WTC11 (cell line): ENCODE data around the gene GRAMD1B. TPM values are rescaled to one million over a fixed set of nuclear protein-coding genes. Genes with fewer than 3 reads are reported as not detected.
A peak's percentile ranks its signal among the peaks of the same experiment; 100 is the strongest.

Experiments used
- ATAC-seq: fragments of 200-7000 bp; cut with Tn5 transposase; 2 replicates; pipeline ENCODE4 v1.10.0; 2021; ENCODE audit warnings: mild to moderate bottlenecking, moderate library complexity
- CTCF ChIA-PET: fragments of 300-600 bp; sonication (Branson Sonifier 250); formaldehyde crosslinking; loops from one replicate; lab custom pipeline; 2021; ENCODE audit warnings: antibody characterized with exemption; lab: Charles Lee
- POLR2A ChIA-PET: fragments of 350-600 bp; sonication (Branson Sonifier 250); formaldehyde crosslinking; loops from one replicate; lab custom pipeline; 2021; ENCODE audit warnings: antibody characterized with exemption; lab: Charles Lee
- DNase-seq: peaks from one replicate; pipeline ENCODE4 v3.0.0; 2021; ENCODE audit warnings: low spot score
- H3K27ac Mint-ChIP-seq: 2 replicates; pipeline ENCODE4 v1.8.0; 2021; ENCODE audit warnings: mixed read lengths
- H3K27me3 Mint-ChIP-seq: 2 replicates; pipeline ENCODE4 v1.8.0; 2021; ENCODE audit warnings: low read depth, mild to moderate bottlenecking, moderate library complexity, mixed read lengths
- H3K36me3 Mint-ChIP-seq: 2 replicates; pipeline ENCODE4 v1.8.0; 2021; ENCODE audit warnings: mixed read lengths
- H3K4me1 Mint-ChIP-seq: 2 replicates; pipeline ENCODE4 v1.8.0; 2022; ENCODE audit warnings: mixed read lengths
- H3K4me3 Mint-ChIP-seq: 2 replicates; pipeline ENCODE4 v1.8.0; 2021; ENCODE audit warnings: mild to moderate bottlenecking, moderate library complexity, mixed read lengths
- H3K9me3 Mint-ChIP-seq: 2 replicates; pipeline ENCODE4 v1.8.0; 2021; ENCODE audit warnings: mixed read lengths
- AR ChIP-seq: fragments of 250-450 bp; sonication (Bioruptor Pico); IDR thresholded peaks from 2 replicates; pipeline ENCODE4 v1.9.0; 2021; ENCODE audit warnings: mild to moderate bottlenecking
- ARID4B ChIP-seq: sonication (generic); formaldehyde crosslinking; IDR thresholded peaks from 2 replicates; pipeline ENCODE4 v1.8.0; 2023; ENCODE audit warnings: missing genetic modification reagents, mild to moderate bottlenecking, borderline replicate concordance
- CBFB ChIP-seq: sonication (generic); formaldehyde crosslinking; IDR thresholded peaks from 2 replicates; pipeline ENCODE4 v1.8.1; 2022; ENCODE audit warnings: mild to moderate bottlenecking, low read depth, missing genetic modification reagents
- CREB1 ChIP-seq: sonication (generic); formaldehyde crosslinking; IDR thresholded peaks from 2 replicates; pipeline ENCODE4 v1.8.0; 2023; ENCODE audit warnings: mild to moderate bottlenecking, missing genetic modification reagents
- ELF4 ChIP-seq: sonication (generic); formaldehyde crosslinking; IDR thresholded peaks from 2 replicates; pipeline ENCODE4 v1.8.1; 2022; ENCODE audit warnings: low read depth, mild to moderate bottlenecking, moderate library complexity, missing genetic modification reagents
- EMX1 ChIP-seq: fragments of 250-450 bp; sonication (Bioruptor Pico); IDR thresholded peaks from 2 replicates; pipeline ENCODE4 v1.8.0; 2021; ENCODE audit warnings: mild to moderate bottlenecking
- ESRRA ChIP-seq: sonication (generic); formaldehyde crosslinking; IDR thresholded peaks from 2 replicates; pipeline ENCODE4 v1.8.1; 2022; ENCODE audit warnings: mild to moderate bottlenecking, missing genetic modification reagents, borderline replicate concordance
- ETV6 ChIP-seq: sonication (generic); formaldehyde crosslinking; IDR thresholded peaks from 2 replicates; pipeline ENCODE4 v1.8.1; 2022; ENCODE audit warnings: mild to moderate bottlenecking, missing genetic modification reagents
- FOXP1 ChIP-seq: sonication (generic); formaldehyde crosslinking; IDR thresholded peaks from 2 replicates; pipeline ENCODE4 v1.8.0; 2022; ENCODE audit warnings: missing genetic modification reagents, mild to moderate bottlenecking, moderate library complexity, borderline replicate concordance
- HMGA2 ChIP-seq: fragments of 250-450 bp; sonication (Bioruptor Pico); IDR thresholded peaks from 2 replicates; pipeline ENCODE4 v1.4.0; 2021; ENCODE audit warnings: mild to moderate bottlenecking, moderate library complexity
- JAZF1 ChIP-seq: fragments of 250-450 bp; sonication (Bioruptor Pico); IDR thresholded peaks from 2 replicates; pipeline ENCODE4 v1.9.0; 2021; ENCODE audit warnings: moderate library complexity, mild to moderate bottlenecking, inconsistent platforms
- JUN ChIP-seq: sonication (generic); formaldehyde crosslinking; IDR thresholded peaks from 2 replicates; pipeline ENCODE4 v1.8.0; 2023; ENCODE audit warnings: mild to moderate bottlenecking, missing genetic modification reagents
- MLX ChIP-seq: sonication (generic); formaldehyde crosslinking; IDR thresholded peaks from 2 replicates; pipeline ENCODE4 v1.8.1; 2023; ENCODE audit warnings: mild to moderate bottlenecking, missing genetic modification reagents, moderate library complexity
- NR1H2 ChIP-seq: sonication (generic); formaldehyde crosslinking; IDR thresholded peaks from 2 replicates; pipeline ENCODE4 v1.9.0; 2021; ENCODE audit warnings: mild to moderate bottlenecking, moderate library complexity, missing genetic modification reagents
- NR2C2 ChIP-seq: sonication (generic); formaldehyde crosslinking; IDR thresholded peaks from 2 replicates; pipeline ENCODE4 v1.8.0; 2022; ENCODE audit warnings: mild to moderate bottlenecking, missing genetic modification reagents
- OVOL2 ChIP-seq: fragments of 250-450 bp; sonication (Bioruptor Pico); IDR thresholded peaks from 2 replicates; pipeline ENCODE4 v1.9.0; 2021; ENCODE audit warnings: mild to moderate bottlenecking, borderline replicate concordance
- PREB ChIP-seq: sonication (generic); formaldehyde crosslinking; IDR thresholded peaks from 2 replicates; pipeline ENCODE4 v1.8.1; 2022; ENCODE audit warnings: mild to moderate bottlenecking, missing genetic modification reagents, moderate library complexity, borderline replicate concordance
- TEAD1 ChIP-seq: sonication (generic); formaldehyde crosslinking; IDR thresholded peaks from 2 replicates; pipeline ENCODE4 v1.8.0; 2022; ENCODE audit warnings: mild to moderate bottlenecking, missing genetic modification reagents
- TEAD4 ChIP-seq: sonication (generic); formaldehyde crosslinking; IDR thresholded peaks from 2 replicates; pipeline ENCODE4 v1.8.0; 2022; ENCODE audit warnings: mild to moderate bottlenecking, missing genetic modification reagents
- ZNF138 ChIP-seq: sonication (generic); formaldehyde crosslinking; conservative IDR thresholded peaks from 2 replicates; pipeline ENCODE4 v1.8.1; 2022; ENCODE audit warnings: mild to moderate bottlenecking, moderate library complexity, missing genetic modification reagents
- ZNF512 ChIP-seq: sonication (generic); formaldehyde crosslinking; IDR thresholded peaks from 2 replicates; pipeline ENCODE4 v1.8.1; 2022; ENCODE audit warnings: missing genetic modification reagents, borderline replicate concordance
- ZNF532 ChIP-seq: fragments of 250-450 bp; sonication (Bioruptor Pico); IDR thresholded peaks from 2 replicates; pipeline ENCODE4 v1.9.0; 2021; ENCODE audit warnings: mild to moderate bottlenecking, borderline replicate concordance
- total RNA-seq: library from RNA; stranded (reverse); gene quantifications from 3 replicates; pipeline ENCODE4 v1.2.3, GENCODE V29; 2021

GRAMD1B gene
- total RNA-seq, 1 experiment from 2014 or later, result 31.5 TPM

GRCh38 chr11:123564221-123564620 lies 134.2 kb downstream of the GRAMD1B start (continued):
- no peak for TF ChIP-seq CBFB (CRISPR knock-in tag)
- TF ChIP-seq JAZF1 (CRISPR knock-in tag), result no peak
- no peak for TF ChIP-seq PREB (CRISPR knock-in tag)
- no peak for TF ChIP-seq ZNF532 (CRISPR knock-in tag)
- no peak for TF ChIP-seq ZNF138 (CRISPR knock-in tag)
- TF ChIP-seq ELF4 (CRISPR knock-in tag), result no peak
- TF ChIP-seq JUN (CRISPR knock-in tag), result no peak
- no peak for TF ChIP-seq HMGA2
- TF ChIP-seq ETV6 (CRISPR knock-in tag), result no peak
- no peak for TF ChIP-seq EMX1 (CRISPR knock-in tag)
- TF ChIP-seq CREB1 (CRISPR knock-in tag), result no peak
- no peak for TF ChIP-seq FOXP1 (CRISPR knock-in tag)
- no peak for TF ChIP-seq ESRRA (CRISPR knock-in tag)

- CTCF ChIA-PET, result interaction anchor here (1.1 to 5.4 kb wide), 4 partner anchors 10 to 88 kb away, joined by 3 to 33 read pairs (median 12); no protein-coding TSS in a partner anchor
- no peak for ATAC-seq
- no peak for TF ChIP-seq TEAD4 (CRISPR knock-in tag)
- TF ChIP-seq ARID4B (CRISPR knock-in tag), result no peak
- no peak for TF ChIP-seq TEAD1 (CRISPR knock-in tag)
- no peak for TF ChIP-seq NR2C2
- TF ChIP-seq MLX (CRISPR knock-in tag), result no peak
- TF ChIP-seq CREB1 (CRISPR knock-in tag), result no peak
- no peak for TF ChIP-seq AR
- TF ChIP-seq OVOL2 (CRISPR knock-in tag), result no peak
- no peak for TF ChIP-seq NR1H2 (CRISPR knock-in tag)
- no peak for TF ChIP-seq JAZF1 (CRISPR knock-in tag)
- no peak for TF ChIP-seq FOXP1 (CRISPR knock-in tag)
- no peak for TF ChIP-seq ZNF512
Observed at GRCh38 chr11:123566852-123567251, 136.8 kb downstream of the GRAMD1B start.

More at GRCh38 chr11:123566852-123567251, 136.8 kb downstream of the GRAMD1B start:
- Mint-ChIP-seq H3K36me3 (no peaks in the 10 kb centered on the region), H3K9me3 (no peaks in the 10 kb centered on the region), H3K27ac (0 out of 2 replicates have a peak overlapping the region, but pooled peaks have one; percentile 13), H3K4me1 (peaks cover 57% of the 10 kb centered on the region), H3K27me3 (no peaks in the 10 kb centered on the region), H3K4me3 (no peak overlapping the region)
- POLR2A ChIA-PET, result no interaction called here
- no peak for DNase-seq
